ENCODE results near the gene SLC25A23.

The SLC25A23 gene

DNA sequence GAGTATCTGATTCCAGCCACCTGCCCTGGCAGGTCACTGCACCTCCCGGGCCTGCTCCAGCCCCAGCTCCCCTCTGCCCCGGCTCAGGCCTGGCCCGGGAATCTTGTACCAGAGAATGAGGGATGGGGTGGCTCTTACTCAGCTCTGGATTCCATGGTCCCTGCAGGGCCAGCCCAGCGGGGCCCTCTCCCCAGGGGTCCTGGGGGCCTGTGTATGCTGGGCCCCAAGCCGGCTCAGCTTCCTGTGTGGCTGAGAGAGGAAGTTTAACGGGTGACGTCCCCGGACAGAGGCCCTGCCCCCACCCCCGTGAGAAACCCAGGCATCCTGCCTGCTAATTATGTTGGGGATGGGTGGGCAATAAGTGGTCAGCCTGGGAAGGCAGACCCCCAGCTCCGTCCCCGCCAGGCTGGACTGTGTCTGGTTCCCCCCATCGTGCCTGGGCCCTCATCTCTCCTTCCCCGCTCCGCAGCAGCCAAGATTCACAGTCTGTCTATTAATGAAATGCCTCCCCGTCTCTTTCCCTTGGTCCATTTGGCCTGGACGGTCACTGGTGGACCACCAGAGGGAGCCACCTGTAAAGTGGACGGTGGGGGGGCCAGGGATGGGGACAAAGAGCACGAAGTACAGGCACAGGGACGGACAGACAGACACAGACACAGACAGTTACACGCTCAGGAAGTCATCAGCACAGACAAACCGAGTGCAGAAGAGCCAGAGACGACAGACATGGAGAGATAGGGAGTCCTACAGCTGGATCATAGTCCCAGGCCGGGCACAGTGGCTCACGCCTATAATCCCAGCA, 22.1 kb upstream of the SLC25A23 start, which contains the start of gene DENND1C:
DENND1C (minus strand) TSS at position 247 of the 802 bp plus-strand sequence; CDS start at position 155, 92 bp downstream.
- DNase-seq, result peak in 11 of 14 donors; percentile 23 to 56 (median 49)

DNA sequence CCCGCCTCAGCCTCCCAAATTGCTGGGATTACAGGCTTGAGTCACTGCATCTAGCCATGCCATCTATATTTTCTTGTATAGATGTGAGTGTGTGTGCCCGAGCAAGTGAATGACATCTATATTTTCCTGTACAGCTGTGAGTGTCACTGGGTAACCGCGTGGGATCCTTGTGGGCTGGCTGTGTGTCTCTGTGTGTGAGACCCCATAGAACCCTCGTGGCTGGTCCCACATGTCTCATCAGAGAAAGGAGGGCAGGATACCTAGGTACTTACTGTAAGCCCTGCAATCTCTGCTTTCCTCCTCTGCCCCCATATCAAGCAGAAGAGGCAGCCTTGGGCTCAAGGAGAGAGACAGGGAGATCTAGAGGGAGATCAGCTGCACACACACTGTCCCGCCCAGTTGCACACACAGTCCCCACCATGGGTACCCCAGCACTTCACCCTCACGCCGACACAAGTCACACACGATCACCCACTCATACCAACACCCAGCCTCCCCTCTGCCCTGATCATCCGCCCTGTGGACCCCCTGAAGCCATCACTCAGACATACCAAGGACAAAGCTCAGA, 21.3 kb upstream of the SLC25A23 start:
- DNase-seq, result no peak

DNA sequence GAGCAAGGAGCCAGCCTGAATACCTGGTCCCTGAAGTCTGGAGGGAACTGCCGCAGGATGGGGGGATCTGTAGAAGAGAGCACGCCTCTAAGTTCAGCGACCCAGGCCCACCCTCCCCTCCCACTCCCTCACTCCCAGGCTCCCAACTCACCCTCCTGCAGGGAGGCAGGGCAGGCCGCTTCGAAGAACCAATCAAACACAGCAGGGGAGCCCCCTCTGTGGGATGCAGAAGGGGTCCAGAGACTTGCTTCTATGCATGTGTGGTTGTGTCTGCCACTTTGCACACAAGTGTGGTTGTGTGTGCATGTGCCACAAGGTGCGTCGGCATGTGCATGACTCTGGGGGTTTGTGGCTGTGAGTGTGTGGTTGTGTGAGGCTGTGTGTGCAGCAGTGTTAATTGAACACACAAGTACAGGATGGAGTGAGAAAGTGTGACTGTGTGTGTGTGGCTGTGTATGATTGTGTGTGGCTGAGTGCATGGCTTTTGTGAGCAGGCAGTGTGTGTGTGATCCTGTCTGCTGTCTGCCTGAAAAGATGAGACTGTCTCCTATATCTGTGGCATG, 20.3 kb upstream of the SLC25A23 start:
- DNase-seq, result no peak

DNA sequence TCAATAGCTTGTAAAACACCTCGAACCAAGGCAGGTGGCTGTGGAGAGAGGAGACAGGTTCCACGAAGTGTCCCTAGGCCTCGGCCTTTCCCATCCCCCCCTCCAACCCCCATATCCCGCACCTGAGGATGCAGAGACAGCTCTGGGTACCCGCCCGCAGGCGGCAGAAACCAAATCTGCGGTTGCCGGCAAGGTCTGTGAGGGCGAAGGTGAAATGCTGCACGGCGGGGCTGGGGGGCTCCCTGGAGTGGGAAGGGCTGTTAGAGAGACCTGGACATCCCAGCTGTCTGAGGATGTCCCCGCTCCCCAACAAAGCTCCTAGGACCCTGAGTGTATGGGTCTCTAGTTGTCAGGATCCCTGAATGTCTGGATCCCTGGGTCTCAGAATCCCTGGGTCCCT, 19.2 kb upstream of the SLC25A23 start:
- DNase-seq, result no peak

DNA sequence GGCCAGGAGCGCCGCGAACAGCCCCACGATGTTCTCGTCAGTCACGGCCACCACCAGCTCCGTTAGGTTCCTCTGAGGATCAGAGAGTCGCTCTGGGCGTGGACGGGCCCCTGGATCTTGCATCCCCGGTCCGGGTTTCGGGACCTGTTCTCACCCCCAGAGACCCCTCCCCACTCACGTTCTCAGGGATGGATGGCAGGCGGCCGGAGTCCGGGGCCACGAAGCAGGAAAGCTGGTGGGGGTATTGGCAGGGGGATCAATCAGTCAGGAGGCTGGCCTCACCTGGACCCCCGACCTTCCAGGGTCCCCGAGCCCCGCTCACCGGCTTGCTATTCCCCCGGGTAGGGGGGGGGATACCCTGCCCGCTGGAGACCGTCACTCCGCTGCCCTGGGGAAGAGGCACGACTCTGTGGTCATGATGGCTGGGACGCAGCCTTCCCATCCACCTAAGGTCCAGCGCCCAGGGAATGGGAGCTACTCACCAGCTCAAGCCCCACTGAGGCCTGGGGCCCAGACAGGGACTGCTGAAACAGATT, 17.4 kb upstream of the SLC25A23 start:
- no peak for DNase-seq

DNA sequence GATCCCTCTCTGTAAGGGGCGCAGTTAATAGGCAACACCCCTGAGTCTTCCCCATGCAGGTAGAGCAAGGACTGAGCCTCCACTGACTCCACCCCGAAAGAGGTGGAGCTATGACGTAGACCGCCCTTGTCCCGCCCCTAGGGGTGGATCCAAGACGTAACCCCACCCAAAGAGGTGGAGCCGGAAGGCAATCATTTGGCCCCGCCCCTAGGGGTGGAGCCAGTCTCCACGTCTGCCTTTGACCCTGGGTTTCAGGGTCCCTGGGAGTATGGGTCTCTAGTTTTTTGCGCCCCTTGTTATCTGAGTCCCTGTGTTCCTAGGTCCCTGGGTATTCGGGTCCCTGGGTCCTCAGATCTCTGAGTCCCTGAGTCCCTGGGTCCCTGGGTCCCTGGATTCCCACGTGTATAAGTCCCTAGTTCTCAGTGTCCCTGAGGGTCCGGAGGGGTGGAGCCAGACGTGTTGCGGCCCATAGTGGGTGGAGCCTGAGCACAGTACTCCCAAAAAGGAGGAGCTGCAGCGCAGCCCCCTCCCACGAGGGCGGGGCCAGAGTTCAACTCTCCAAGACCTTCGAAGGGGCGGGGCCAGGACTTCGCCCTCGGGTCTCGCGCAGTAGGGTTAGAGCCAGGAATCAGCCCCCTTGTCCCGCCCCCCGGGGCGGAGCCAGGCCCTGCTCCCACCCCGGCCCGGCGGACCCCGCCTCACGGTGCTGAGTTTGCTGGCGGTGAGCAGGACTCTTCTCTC, 16.7 kb upstream of the SLC25A23 start:
- DNase-seq, result peak in 8 of 14 donors; percentile 11 to 45 (median 22)

DNA sequence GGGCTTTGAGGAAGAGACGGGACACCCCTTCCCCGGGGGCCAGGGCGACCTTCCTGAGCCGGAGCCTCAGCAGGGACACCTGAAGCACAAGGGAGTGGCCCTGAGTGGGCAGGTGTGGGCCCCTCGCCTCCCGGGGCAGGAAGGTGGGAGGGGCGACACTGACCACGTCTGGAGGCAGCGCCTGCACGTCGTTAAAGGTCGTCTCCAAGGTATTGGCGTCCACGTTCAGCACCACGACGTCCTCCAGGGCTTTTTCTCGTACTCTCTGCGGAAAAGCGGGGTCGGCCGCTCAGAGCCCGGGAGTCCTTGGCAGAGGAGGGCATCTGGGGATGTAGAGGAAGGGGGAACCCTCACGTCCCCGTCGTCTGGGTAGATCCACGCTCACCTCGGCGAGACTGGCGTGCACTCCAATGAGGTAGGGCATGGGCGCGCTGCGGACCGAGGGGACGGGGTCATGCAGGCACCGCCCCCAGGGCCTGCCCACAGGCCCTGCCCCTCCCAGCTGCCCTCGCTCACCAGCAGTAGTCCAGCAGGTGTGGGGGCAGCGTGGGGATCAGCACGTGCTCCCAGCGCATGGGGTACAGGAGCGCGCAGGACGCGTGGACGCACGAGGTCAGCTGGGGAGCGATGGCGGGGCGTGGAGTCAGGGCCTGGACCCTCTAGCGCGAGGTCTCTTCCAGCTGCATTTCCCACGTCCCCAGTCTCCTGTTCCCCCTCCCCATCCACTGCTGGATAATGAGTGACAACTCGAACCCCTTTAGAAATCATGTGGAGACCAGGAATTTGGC, 15.9 kb upstream of the SLC25A23 start:
- DNase-seq, result no peak

DNA sequence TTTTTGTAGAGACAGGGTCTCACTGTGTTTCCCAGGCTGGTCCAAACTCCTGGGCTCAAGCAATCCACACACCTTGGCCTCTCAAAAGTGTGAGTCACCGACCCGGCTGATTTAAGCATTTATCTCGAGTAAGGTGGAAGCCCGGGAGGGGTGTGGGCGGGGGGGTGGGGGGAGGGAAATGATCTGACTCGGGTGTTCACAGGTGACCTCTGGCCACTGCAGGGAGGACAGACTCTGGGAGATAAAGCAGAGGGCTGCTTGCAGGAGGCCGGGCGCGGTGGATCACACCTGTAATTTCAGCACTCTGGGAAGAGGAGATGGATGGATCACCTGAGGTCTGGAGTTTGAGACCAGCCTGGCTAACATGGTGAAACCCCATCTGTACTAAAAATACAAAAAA, 14.1 kb upstream of the SLC25A23 start:
- no peak for DNase-seq

DNA sequence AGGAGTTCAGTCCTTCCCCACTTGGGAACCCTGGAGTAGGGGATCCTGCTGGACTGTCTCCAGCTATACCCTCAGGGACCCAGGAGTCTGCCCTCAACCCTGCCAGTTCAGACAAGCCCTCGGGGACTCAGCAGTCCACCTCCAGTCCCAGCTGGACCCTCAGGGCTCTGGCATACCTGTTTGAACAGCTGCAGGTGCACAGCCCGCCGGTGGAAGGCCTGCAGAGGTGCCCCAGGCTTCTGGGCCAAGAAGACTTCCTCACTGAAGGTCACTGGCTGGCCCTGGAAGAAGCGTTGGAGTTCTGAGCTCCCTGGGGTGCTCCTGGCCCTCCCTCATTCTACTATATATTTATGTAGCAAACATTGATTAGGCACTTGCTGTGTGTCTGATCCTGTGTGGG, 13.1 kb upstream of the SLC25A23 start:
- DNase-seq, result no peak

DNA sequence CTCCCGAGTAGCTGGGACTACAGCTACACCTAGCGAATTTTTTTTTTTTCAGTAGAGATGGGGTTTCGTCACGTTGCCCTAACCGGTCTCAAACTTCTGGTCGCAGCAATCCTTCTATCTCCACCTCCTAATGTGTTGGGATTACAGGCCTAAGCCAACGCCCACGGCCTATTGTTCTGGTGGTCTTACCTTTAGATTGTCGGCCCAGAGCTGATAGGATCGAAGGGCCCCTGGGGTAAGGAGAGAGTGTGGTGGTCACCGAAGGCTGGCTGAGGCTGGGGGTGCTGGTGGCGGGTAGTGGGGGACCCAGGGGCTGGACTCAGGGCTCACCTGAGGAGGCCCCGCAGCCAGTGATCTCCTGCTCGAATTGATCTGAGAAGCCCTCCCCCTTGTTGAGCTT, 11.5 kb upstream of the SLC25A23 start:
- no peak for DNase-seq

DNA sequence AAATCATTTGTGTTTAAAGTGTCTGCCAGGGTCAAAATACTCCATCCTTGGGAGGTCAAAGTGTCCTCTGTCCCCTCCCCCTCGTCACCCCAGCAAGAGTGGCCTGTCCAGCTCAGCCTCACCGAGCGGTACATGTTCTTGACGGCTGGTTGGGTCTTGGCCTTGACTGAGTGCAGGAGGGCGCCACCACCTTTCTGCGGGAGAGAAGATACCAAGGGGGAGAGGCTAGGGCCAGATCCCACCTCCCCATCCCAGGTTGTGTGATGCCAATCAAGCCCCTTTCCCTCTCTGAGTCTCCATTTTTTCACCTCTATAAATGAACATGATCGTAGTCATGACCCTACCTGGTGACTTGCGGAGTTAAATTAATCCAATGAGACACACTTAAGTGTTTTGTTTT, 10.6 kb upstream of the SLC25A23 start:
- no peak for DNase-seq

DNA sequence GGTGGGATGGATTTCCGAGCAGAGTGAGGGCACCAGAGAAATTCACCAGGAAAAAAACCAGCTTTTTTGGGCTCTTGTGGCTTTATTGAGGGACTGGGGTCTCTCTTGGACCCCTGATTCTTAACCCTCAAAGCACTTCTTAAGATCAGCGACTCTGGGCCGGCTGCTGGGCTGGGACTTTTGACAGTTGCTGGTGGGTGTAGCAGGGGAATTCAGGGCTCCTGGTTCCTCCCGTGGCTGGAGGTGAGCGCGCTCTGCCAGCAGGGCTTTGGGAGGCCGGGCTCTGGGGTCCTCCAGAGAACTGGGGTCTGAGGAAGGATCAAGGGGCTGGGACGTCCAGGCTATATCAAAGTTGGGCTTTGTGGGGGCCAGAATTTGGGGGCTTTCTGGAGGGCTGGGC, 7.8 kb upstream of the SLC25A23 start:
- DNase-seq, result no peak

DNA sequence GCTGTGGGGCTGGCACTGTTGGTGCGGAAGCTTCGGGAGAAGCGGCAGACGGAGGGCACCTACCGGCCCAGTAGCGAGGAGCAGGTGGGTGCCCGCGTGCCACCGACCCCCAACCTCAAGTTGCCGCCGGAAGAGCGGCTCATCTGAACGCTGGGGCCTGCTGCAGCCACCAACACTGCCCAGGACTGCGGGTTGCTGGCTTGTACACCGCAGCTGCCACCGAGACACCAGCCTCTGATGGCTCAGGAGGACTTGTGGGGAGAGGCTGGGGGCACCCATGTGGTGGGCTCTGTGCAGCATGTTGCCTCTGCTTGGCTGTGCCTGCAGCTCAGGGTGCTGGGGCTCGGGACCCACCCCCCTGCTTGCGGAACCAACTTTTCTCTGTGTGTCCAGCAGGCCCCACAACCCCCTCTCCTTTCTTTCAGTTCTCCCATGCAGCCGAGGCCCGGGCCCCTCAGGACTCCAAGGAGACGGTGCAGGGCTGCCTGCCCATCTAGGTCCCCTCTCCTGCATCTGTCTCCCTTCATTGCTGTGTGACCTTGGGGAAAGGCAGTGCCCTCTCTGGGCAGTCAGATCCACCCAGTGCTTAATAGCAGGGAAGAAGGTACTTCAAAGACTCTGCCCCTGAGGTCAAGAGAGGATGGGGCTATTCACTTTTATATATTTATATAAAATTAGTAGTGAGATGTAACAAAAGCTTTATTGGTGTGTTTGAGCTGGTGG, 7.1 kb upstream of the SLC25A23 start:
- DNase-seq, result no peak

DNA sequence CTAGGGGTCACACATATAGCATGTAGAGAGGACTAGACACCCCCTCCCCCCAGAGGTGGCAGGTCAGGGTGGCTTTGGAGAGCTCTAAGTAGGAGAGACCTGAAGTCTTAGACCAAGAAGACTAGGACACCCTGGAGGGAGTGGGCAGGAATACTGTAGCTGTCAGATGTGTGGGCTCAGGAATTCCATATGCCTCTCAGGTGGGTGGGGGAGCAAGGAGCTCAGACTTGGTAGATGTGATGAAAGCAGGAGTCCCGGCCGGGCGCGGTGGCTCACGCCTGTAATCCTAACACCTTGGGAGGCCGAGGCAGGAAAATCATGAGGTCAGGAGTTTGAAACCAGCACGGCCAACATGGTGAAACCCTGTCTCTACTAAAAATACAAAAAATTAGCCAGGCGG, 6.1 kb upstream of the SLC25A23 start:
- no peak for DNase-seq

DNA sequence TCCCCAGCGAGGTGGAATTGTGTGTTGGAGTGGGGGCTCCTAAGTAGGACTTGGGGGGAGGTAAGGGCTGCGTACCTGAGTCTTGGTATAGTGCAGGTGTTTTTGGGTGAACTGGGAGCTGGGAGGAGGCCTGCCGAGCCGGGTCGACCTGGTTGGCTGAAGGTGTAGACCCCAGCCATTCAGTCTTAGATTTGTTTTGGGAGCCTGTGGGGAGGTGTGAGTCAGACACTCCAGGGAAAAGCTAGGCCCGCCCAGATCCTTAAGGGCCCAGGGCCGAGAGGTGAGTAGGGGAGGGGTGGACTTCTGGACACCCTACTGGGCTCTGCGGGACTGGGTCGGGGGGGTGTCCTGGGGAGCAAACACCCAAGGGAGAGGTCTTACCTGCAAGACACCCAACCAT, 5.4 kb upstream of the SLC25A23 start:
- DNase-seq, result no peak

DNA sequence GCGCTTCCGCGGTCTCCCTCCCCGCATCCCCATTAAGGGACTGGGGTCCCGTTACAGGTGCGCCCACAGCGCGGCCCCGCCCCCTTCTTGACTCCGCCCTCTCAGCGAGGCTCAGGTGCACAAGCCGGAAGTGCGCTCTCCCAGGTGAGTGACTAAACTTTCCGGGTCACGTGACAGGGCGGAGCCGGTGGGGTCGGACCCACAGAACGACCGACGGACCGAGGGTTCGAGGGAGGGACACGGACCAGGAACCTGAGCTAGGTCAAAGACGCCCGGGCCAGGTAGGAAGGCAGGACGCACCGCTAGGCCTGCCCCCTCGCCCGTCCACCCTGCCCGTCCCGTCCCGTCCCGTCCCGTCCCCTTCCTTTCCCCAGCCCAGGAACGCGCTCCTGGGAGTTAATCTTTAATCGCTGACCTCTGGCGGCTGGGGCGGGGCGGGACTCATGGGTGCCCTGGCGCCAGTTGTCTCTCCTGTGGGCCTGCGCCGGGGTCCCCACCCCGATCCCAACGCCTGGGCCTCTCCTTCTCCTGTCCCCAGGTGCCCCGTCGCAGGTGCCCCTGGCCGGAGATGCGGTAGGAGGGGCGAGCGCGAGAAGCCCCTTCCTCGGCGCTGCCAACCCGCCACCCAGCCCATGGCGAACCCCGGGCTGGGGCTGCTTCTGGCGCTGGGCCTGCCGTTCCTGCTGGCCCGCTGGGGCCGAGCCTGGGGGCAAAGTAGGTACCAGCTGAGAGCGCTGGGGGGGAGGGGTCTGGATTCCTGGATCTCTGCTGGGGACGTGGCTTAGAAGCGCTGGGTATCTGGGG, 4.7 kb upstream of the SLC25A23 start, which contains the start of gene CRB3:
CRB3 (plus strand) TSS at position 202 of the 804 bp plus-strand sequence; CDS start at position 633, 431 bp downstream.
- DNase-seq, result no peak

DNA sequence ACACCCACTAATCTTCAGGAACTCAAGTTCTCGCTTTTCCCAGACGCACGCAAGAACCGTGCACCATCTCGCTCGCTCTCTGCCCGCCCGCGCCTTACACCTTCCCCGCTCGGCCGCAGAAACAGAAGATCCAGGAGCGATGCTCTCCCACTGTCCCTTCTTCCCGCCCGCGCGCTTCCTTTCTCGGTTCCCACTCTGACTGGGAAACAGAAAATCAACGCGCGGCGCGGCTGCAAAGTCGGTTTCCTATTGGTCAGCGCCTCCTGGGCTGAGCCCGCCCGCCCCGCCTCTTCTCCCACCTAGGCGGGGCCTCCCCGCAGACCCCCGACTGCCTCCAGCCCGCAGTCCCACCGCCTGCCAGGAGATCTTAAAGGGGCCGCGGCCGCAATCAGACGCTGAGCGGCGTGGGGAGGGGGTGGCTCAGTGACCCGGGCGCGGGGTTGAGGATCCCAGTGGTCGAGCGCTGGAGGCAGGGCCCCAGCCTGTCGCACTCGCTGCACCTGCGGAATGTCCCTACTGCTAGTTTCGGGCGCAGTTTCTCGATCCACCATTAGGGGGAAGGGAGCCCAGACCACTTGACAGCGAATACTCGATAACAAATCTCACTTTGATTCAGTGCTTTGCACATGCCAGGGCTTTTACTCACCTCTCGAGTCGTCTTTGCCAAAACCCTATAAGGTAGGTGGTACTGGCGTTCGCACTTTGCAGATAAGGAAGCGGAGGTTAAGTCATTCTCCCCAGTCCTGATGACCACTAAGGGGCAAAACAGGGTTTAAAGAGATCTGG, 700 bp upstream of the SLC25A23 start:
- DNase-seq, result peak; percentile 53 to 99 (median 92)

DNA sequence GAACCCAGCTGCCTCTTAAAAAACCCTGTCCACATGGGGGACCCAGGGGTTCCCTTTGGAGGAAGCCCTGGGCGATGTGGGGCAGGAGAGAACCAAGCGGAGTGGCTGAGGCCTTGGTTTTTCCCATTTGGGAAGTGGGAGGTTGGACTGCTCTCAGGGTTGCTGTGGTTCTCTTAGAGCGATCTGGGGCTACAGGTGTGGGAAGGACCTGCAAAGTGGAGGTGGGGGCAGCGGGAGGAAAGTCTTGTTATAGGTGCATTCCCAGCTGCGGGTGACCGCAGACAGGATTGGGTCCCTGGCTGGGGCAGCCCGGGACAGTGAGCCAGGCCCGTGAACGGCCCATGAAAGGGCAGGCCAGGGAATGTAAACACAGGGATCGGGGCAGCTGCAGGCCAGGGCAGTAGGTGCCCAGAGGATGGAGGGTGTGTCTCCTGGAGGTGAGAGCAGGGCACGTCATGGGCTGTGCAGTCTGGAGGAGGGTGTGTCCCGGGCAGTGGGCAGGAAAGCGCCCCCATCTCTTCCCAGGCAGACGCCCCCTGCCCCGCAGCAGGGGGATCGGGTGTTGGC, 814 bp downstream of the SLC25A23 start:
- peak in 3 of 14 donors; percentile 10 to 29 (median 29) for DNase-seq
